ENCODE data around the gene LRCH3.

Gene LRCH3

GRCh38 chr3:197896421-197896820, 105.4 kb downstream of the LRCH3 start:
- no peak for TF ChIP-seq EZH2 (IDR thresholded peaks at IDR 0.05; ENCODE audit: borderline replicate concordance, low read depth, low read length, severe bottlenecking)
- TF ChIP-seq CTCF (IDR thresholded peaks at IDR 0.05; ENCODE audit: borderline replicate concordance, extremely low read depth, low read length, poor library complexity, severe bottlenecking): no peak
- H3K79me2 ChIP-seq (ENCODE audit: insufficient read depth, low read length): no peaks in the 10 kb centered on the region
- no peak overlapping the region for H3K4me3 ChIP-seq (ENCODE audit: low read depth in 1 of 2, low read length in 2 of 2)
- H3K36me3 ChIP-seq (ENCODE audit: insufficient read depth, low read length): no peaks in the 10 kb centered on the region
- no peaks in the 10 kb centered on the region for H4K20me1 ChIP-seq (ENCODE audit: insufficient read depth, low read length)
- no peak overlapping the region for H3K9ac ChIP-seq (ENCODE audit: low read depth, low read length)
- H2AFZ ChIP-seq (ENCODE audit: low read depth, low read length): no peak overlapping the region
- no peaks in the 10 kb centered on the region for H3K27me3 ChIP-seq (ENCODE audit: insufficient read depth, low read length, poor library complexity)
- ATAC-seq (ENCODE audit: insufficient read depth, low read depth) (no peak), DNase-seq (no peak)
- no peak overlapping the region for H3K27ac ChIP-seq (ENCODE audit: low read length)
- no peaks in the 10 kb centered on the region for H3K4me1 ChIP-seq (ENCODE audit: insufficient read depth, low read length)
- no peak overlapping the region for H3K4me2 ChIP-seq (ENCODE audit: insufficient read depth, low read length)
- no peaks in the 10 kb centered on the region for H3K9me3 ChIP-seq (ENCODE audit: insufficient read depth, low read length, severe bottlenecking)

GRCh38 chr3:197899833-197900478, 108.9 kb downstream of the LRCH3 start:
- Histone ChIP-seq H3K27me3 (ENCODE audit: insufficient read depth, low read length, poor library complexity) (no peaks in the 10 kb centered on the region), H3K27ac (ENCODE audit: low read length) (no peak overlapping the region), H4K20me1 (ENCODE audit: insufficient read depth, low read length) (no peaks in the 10 kb centered on the region), H3K9me3 (ENCODE audit: insufficient read depth, low read length, severe bottlenecking) (no peaks in the 10 kb centered on the region), H3K4me1 (ENCODE audit: insufficient read depth, low read length) (no peaks in the 10 kb centered on the region), H3K9ac (ENCODE audit: low read depth, low read length) (no peak overlapping the region), H3K36me3 (ENCODE audit: insufficient read depth, low read length) (no peaks in the 10 kb centered on the region), H3K79me2 (ENCODE audit: insufficient read depth, low read length) (no peaks in the 10 kb centered on the region), H3K4me3 (ENCODE audit: low read depth in 1 of 2, low read length in 2 of 2) (no peak overlapping the region), H2AFZ (ENCODE audit: low read depth, low read length) (no peak overlapping the region), H3K4me2 (ENCODE audit: insufficient read depth, low read length) (no peak overlapping the region)
- no peak; the same call in 2 of the 3 replicates for ATAC-seq (ENCODE audit: insufficient read depth, low read depth)
- TF ChIP-seq EZH2 (IDR thresholded peaks at IDR 0.05; ENCODE audit: borderline replicate concordance, low read depth, low read length, severe bottlenecking) (no peak), CTCF (IDR thresholded peaks at IDR 0.05; ENCODE audit: borderline replicate concordance, extremely low read depth, low read length, poor library complexity, severe bottlenecking) (no peak)
- DNase-seq: no peak

GRCh38 chr3:197901626-197902025, 110.6 kb downstream of the LRCH3 start:
- H3K36me3 ChIP-seq (ENCODE audit: insufficient read depth, low read length): no peaks in the 10 kb centered on the region
- no peak overlapping the region for H3K9ac ChIP-seq (ENCODE audit: low read depth, low read length)
- H3K9me3 ChIP-seq (ENCODE audit: insufficient read depth, low read length, severe bottlenecking): no peaks in the 10 kb centered on the region
- no peak overlapping the region for H3K4me2 ChIP-seq (ENCODE audit: insufficient read depth, low read length)
- H3K4me3 ChIP-seq (ENCODE audit: low read depth in 1 of 2, low read length in 2 of 2): no peak overlapping the region
- no peaks in the 10 kb centered on the region for H4K20me1 ChIP-seq (ENCODE audit: insufficient read depth, low read length)
- no peaks in the 10 kb centered on the region for H3K4me1 ChIP-seq (ENCODE audit: insufficient read depth, low read length)
- DNase-seq: no peak
- H3K27me3 ChIP-seq (ENCODE audit: insufficient read depth, low read length, poor library complexity): no peaks in the 10 kb centered on the region
- no peak for ATAC-seq (ENCODE audit: insufficient read depth, low read depth)
- no peak overlapping the region for H3K27ac ChIP-seq (ENCODE audit: low read length)
- H2AFZ ChIP-seq (ENCODE audit: low read depth, low read length): no peak overlapping the region
- H3K79me2 ChIP-seq (ENCODE audit: insufficient read depth, low read length): no peaks in the 10 kb centered on the region
- TF ChIP-seq CTCF (IDR thresholded peaks at IDR 0.05; ENCODE audit: borderline replicate concordance, extremely low read depth, low read length, poor library complexity, severe bottlenecking): no peak
- no peak for TF ChIP-seq EZH2 (IDR thresholded peaks at IDR 0.05; ENCODE audit: borderline replicate concordance, low read depth, low read length, severe bottlenecking)
